Keratinocyte (primary cell): ENCODE results near the gene SERPINI1. TPM values are rescaled to one million over a fixed set of nuclear protein-coding genes. Genes with fewer than 3 reads are reported as not detected.

ENCODE experiments used
- DNase-seq: peaks from one replicate; pipeline ENCODE4 v3.0.0-alpha.2; 2011; ENCODE audit warnings: low read depth, missing footprints, low spot score
- FAIRE-seq: peaks from 2 replicates; lab custom pipeline; 2011; peaks lifted over from hg19 to GRCh38; lab: Jason Lieb, UNC
- H2AFZ ChIP-seq: 2 replicates; pipeline ENCODE4 v1.6.0; 2012; ENCODE audit warnings: low read length, control low read depth, inconsistent platforms; ENCODE audit not compliant: control insufficient read depth
- H3K27ac ChIP-seq: 2 replicates; pipeline ENCODE4 v1.5.1; 2011; ENCODE audit warnings: low read length; ENCODE audit not compliant: control insufficient read depth, insufficient read depth
- H3K27me3 ChIP-seq: 3 replicates; pipeline ENCODE4 v1.6.0; 2011; ENCODE audit warnings: low read length; ENCODE audit not compliant: control insufficient read depth, insufficient read depth; ENCODE audit errors: extremely low read depth
- H3K36me3 ChIP-seq, 2 experiments: 2 replicates in 1 of 2; 3 replicates in 1 of 2; pipeline ENCODE4 v1.5.1; 2011; ENCODE audit warnings: low read length in 2 of 2, mild to moderate bottlenecking in 1 of 2; ENCODE audit not compliant: control insufficient read depth in 2 of 2, insufficient read depth in 2 of 2; ENCODE audit errors: extremely low read depth in 1 of 2
- H3K4me1 ChIP-seq: 3 replicates; pipeline ENCODE4 v1.5.1; 2011; ENCODE audit warnings: low read length; ENCODE audit not compliant: control insufficient read depth, insufficient read depth; ENCODE audit errors: extremely low read depth
- H3K4me2 ChIP-seq: 3 replicates; pipeline ENCODE4 v1.6.0; 2011; ENCODE audit warnings: low read depth, low read length; ENCODE audit not compliant: control insufficient read depth, insufficient read depth; ENCODE audit errors: extremely low read depth
- H3K4me3 ChIP-seq, 3 experiments: fragments of 200-600 bp in 1 of 3; sonication (generic) in 1 of 3; 2 replicates in 2 of 3; 3 replicates in 1 of 3; pipeline ENCODE4 v1.5.1; 2011 to 2016; ENCODE audit warnings: low read length in 3 of 3, mild to moderate bottlenecking in 3 of 3, control low read depth in 2 of 3, inconsistent platforms in 1 of 3, low read depth in 1 of 3, mixed read lengths in 1 of 3, mixed run types in 1 of 3, moderate library complexity in 1 of 3; ENCODE audit not compliant: control insufficient read depth in 2 of 3, insufficient read depth in 2 of 3; ENCODE audit errors: extremely low read depth in 1 of 3
- H3K79me2 ChIP-seq: 2 replicates; pipeline ENCODE4 v1.6.0; 2012; ENCODE audit warnings: low read length; ENCODE audit not compliant: control insufficient read depth, insufficient read depth
- H3K9ac ChIP-seq: 3 replicates; pipeline ENCODE4 v1.6.0; 2011; ENCODE audit warnings: low read length; ENCODE audit not compliant: control insufficient read depth, insufficient read depth; ENCODE audit errors: extremely low read depth
- H3K9me1 ChIP-seq: 3 replicates; pipeline ENCODE4 v1.6.0; 2011; ENCODE audit warnings: low read length; ENCODE audit not compliant: control insufficient read depth, insufficient read depth; ENCODE audit errors: extremely low read depth
- H3K9me3 ChIP-seq: 2 replicates; pipeline ENCODE4 v1.5.1; 2012; ENCODE audit warnings: low read depth, low read length; ENCODE audit not compliant: control insufficient read depth
- H4K20me1 ChIP-seq: 3 replicates; pipeline ENCODE4 v1.6.0; 2011; ENCODE audit warnings: low read length; ENCODE audit not compliant: control insufficient read depth, insufficient read depth; ENCODE audit errors: extremely low read depth
- EZH2 ChIP-seq: IDR thresholded peaks from one replicate; pipeline ENCODE4 v1.6.1; 2012; ENCODE audit warnings: inconsistent platforms, mild to moderate bottlenecking, low read length, moderate library complexity
- dilution Hi-C: fragments of 300-500 bp; cut with MboI; formaldehyde crosslinking; loops from one replicate; pipeline ENCODE4 v1.7.0; 2020; ENCODE audit warnings: low sequenced_read_pairs; ENCODE audit not compliant: extremely low pct_ligation_motif_present
- polyA plus RNA-seq, 5 experiments: library from polyadenylated mRNA; depleted of rRNA in 3 of 5; stranded (reverse) in 3 of 5; stranded (forward) in 1 of 5; unstranded in 1 of 5; fragments of >200 nt; gene quantifications; 1 replicate in 1 of 5; 2 replicates in 3 of 5; 3 replicates in 1 of 5; pipeline versions ENCODE4 v1.2.1 to v1.2.3, GENCODE V29; 2011 to 2012; ENCODE audit warnings: missing spikeins in 2 of 5, low read depth in 1 of 5, low replicate concordance in 1 of 5
- TF ChIP-seq, protein P1 (sequence below), 3 experiments: IDR thresholded peaks in 1 of 3; conservative IDR thresholded peaks in 1 of 3; optimal IDR thresholded peaks in 1 of 3; 2 replicates in 2 of 3; 3 replicates in 1 of 3; pipeline versions ENCODE3 to v1.5.1; 2011; ENCODE audit warnings: low read length in 3 of 3, mild to moderate bottlenecking in 3 of 3, moderate library complexity in 2 of 3, control low read depth in 1 of 3, inconsistent platforms in 1 of 3; ENCODE audit not compliant: insufficient read depth in 2 of 3; ENCODE audit errors: extremely low read depth in 1 of 3

SERPINI1 gene
- polyA plus RNA-seq, 1 donor (not counting 4 experiments of a cell fraction or from before 2014, with no cell fraction given) = 5.5 TPM

DNA sequence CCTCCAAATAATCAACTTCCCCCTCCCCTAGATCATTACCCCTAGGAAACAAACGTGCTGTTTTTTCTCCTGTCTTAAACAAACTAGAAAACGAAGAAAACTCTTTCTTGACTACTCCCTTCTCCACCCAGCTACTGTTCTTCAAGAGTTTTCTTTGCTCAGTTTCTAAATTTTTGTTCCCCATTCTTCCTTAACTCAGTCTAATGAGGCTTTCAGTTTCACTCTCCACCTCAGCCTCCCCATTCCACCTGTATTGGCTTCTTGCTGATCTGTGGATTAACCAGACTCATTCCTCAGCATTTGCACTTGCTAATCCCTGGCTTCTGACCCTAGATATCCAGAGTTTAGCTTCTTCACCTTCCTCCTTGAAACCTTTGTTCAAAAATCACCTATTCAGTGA lies 26.8 kb downstream of the SERPINI1 start:
- H3K27ac ChIP-seq = no peak overlapping the region
- H3K4me1 ChIP-seq = no peaks in the 10 kb centered on the region
- no peaks in the 10 kb centered on the region for H3K9me3 ChIP-seq
- H3K27me3 ChIP-seq = no peaks in the 10 kb centered on the region
- TF ChIP-seq, protein P1, sequence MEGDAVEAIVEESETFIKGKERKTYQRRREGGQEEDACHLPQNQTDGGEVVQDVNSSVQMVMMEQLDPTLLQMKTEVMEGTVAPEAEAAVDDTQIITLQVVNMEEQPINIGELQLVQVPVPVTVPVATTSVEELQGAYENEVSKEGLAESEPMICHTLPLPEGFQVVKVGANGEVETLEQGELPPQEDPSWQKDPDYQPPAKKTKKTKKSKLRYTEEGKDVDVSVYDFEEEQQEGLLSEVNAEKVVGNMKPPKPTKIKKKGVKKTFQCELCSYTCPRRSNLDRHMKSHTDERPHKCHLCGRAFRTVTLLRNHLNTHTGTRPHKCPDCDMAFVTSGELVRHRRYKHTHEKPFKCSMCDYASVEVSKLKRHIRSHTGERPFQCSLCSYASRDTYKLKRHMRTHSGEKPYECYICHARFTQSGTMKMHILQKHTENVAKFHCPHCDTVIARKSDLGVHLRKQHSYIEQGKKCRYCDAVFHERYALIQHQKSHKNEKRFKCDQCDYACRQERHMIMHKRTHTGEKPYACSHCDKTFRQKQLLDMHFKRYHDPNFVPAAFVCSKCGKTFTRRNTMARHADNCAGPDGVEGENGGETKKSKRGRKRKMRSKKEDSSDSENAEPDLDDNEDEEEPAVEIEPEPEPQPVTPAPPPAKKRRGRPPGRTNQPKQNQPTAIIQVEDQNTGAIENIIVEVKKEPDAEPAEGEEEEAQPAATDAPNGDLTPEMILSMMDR (optimal IDR thresholded peaks at IDR 0.05 in 1 of 3, IDR thresholded peaks at IDR 0.05 in 1 of 3, conservative IDR thresholded peaks at IDR 0.05 in 1 of 3; ENCODE audit: extremely low read depth in 1 of 3, insufficient read depth in 2 of 3, low read length in 3 of 3) = no peak
- TF ChIP-seq EZH2 = no peak
- no peak overlapping the region for H2AFZ ChIP-seq
- FAIRE-seq (no peak), DNase-seq (no peak)
- dilution Hi-C loops = no loop called here
- H3K4me2 ChIP-seq = no peak overlapping the region
- H3K4me3 ChIP-seq = no peak overlapping the region
- H3K9me1 ChIP-seq = no peaks in the 10 kb centered on the region
- no peaks in the 10 kb centered on the region for H3K36me3 ChIP-seq
- no peaks in the 10 kb centered on the region for H4K20me1 ChIP-seq
- no peak overlapping the region for H3K9ac ChIP-seq
- H3K79me2 ChIP-seq = no peaks in the 10 kb centered on the region

DNA sequence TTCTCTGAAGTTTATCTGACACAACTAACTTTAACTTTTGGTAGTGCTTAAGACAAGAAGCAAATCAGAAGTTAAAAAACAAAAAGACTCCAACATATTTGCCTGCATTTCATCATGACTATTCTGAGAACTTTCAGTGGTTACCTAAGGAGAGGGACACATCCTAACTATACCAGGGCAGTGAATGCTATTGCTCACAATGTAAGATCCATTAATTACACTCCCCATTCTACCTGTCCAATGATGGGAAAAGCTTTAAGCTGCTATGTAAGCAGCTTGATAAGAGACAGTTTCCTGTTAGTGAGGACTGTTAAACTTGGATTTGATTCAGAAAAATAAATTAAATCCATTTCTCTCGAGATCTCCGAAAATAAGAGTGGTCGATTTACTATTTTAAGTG lies 37.5 kb downstream of the SERPINI1 start:
- no peak for TF ChIP-seq EZH2
- TF ChIP-seq, protein P1 (optimal IDR thresholded peaks at IDR 0.05 in 1 of 3, IDR thresholded peaks at IDR 0.05 in 1 of 3, conservative IDR thresholded peaks at IDR 0.05 in 1 of 3; ENCODE audit: extremely low read depth in 1 of 3, insufficient read depth in 2 of 3, low read length in 3 of 3) = no peak
- H3K36me3 ChIP-seq = no peaks in the 10 kb centered on the region
- H3K4me2 ChIP-seq = no peak overlapping the region
- no peak overlapping the region for H3K4me3 ChIP-seq
- H3K27ac ChIP-seq = no peak overlapping the region
- no peak overlapping the region for H3K9ac ChIP-seq
- H3K4me1 ChIP-seq = no peaks in the 10 kb centered on the region
- FAIRE-seq = no peak
- H4K20me1 ChIP-seq = no peaks in the 10 kb centered on the region
- H3K9me1 ChIP-seq = no peaks in the 10 kb centered on the region
- H3K79me2 ChIP-seq = no peaks in the 10 kb centered on the region
- H3K9me3 ChIP-seq = no peaks in the 10 kb centered on the region
- no peaks in the 10 kb centered on the region for H3K27me3 ChIP-seq
- no peak overlapping the region for H2AFZ ChIP-seq
- no peak for DNase-seq
- dilution Hi-C loops = no loop called here
